ENCODE results near the gene ARAF. TPM values are rescaled to one million over a fixed set of nuclear protein-coding genes. Genes with fewer than 3 reads are reported as not detected.

ARAF gene
- polyA plus RNA-seq, 3 donors, result 49.7 to 105 (median 68.6) TPM

DNA sequence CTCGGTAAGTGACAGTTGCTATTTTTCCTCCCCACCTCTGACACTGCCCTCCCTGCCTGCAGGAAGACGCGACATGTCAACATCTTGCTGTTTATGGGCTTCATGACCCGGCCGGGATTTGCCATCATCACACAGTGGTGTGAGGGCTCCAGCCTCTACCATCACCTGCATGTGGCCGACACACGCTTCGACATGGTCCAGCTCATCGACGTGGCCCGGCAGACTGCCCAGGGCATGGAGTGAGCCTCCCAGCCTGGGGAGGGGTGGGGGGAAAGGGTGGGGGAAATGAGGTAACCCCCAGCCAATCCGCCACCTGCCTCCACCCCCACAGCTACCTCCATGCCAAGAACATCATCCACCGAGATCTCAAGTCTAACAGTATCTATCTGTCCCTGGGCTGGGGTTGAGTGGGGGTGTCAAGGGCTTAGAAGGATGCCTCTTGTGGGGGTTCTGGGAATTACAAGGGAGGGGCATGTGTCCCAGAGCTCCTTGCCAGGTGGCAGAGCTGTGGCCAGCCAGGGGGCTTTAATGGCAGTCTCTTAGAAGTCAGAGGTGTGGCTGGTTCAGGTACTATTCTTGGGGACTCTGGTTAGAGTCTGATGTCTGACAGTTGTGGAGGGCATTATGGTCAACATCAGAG lies 7.8 kb downstream of the ARAF start:
- Histone ChIP-seq H3K36me3 (replicated peaks in 1 of 2; ENCODE audit: control insufficient read depth in 1 of 2, insufficient read depth in 2 of 2, low read length in 2 of 2) (peaks cover 60 to 73% of the 10 kb centered on the region in 2 donors), H3K4me3 (replicated peaks in 1 of 3; ENCODE audit: low read depth in 2 of 3, low read length in 3 of 3) (no peak overlapping the region), H3K4me1 (ENCODE audit: control insufficient read depth in 1 of 2, insufficient read depth in 2 of 2, low read length in 2 of 2) (peaks cover 17 to 22% of the 10 kb centered on the region in 2 donors), H3K9ac (ENCODE audit: insufficient read depth, low read length, poor library complexity, severe bottlenecking) (no peak overlapping the region), H3K9me3 (replicated peaks in 1 of 2; ENCODE audit: control insufficient read depth in 1 of 2, insufficient read depth in 1 of 2, low read length in 2 of 2) (no peaks in the 10 kb centered on the region), H3K4me2 (replicated peaks; ENCODE audit: extremely low read depth, low read length, poor library complexity, severe bottlenecking) (no peak overlapping the region), H3K79me2 (ENCODE audit: insufficient read depth, low read length) (peaks cover 11% of the 10 kb centered on the region), H3K27me3 (ENCODE audit: control insufficient read depth in 2 of 2, insufficient read depth in 2 of 2, low read length in 2 of 2) (peaks cover 0 to 6% of the 10 kb centered on the region in 2 donors), H2AFZ (ENCODE audit: insufficient read depth, low read depth, low read length, poor library complexity, severe bottlenecking) (no peak overlapping the region), H3K27ac (ENCODE audit: low read depth in 1 of 2, low read length in 2 of 2) (no peak overlapping the region), H4K20me1 (ENCODE audit: insufficient read depth, low read length) (peaks cover 5% of the 10 kb centered on the region)
- Mint-ChIP-seq H3K9me3 (peaks cover 0 to 12% (median 5%) of the 10 kb centered on the region in 7 donors), H3K27me3 (ENCODE audit: low read depth in 3 of 3) (peaks cover 8 to 18% (median 9%) of the 10 kb centered on the region in 3 donors), H3K4me1 (peaks cover 25% of the 10 kb centered on the region), H3K36me3 (peaks cover 72 to 75% of the 10 kb centered on the region in 2 donors), H3K4me3 (no peak overlapping the region), H3K27ac (peak overlapping the region in 3 of 7 donors; percentile 40 to 73 (median 50))
- TF ChIP-seq, protein P1, sequence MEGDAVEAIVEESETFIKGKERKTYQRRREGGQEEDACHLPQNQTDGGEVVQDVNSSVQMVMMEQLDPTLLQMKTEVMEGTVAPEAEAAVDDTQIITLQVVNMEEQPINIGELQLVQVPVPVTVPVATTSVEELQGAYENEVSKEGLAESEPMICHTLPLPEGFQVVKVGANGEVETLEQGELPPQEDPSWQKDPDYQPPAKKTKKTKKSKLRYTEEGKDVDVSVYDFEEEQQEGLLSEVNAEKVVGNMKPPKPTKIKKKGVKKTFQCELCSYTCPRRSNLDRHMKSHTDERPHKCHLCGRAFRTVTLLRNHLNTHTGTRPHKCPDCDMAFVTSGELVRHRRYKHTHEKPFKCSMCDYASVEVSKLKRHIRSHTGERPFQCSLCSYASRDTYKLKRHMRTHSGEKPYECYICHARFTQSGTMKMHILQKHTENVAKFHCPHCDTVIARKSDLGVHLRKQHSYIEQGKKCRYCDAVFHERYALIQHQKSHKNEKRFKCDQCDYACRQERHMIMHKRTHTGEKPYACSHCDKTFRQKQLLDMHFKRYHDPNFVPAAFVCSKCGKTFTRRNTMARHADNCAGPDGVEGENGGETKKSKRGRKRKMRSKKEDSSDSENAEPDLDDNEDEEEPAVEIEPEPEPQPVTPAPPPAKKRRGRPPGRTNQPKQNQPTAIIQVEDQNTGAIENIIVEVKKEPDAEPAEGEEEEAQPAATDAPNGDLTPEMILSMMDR (IDR thresholded peaks at IDR 0.05), result peak; percentile 63
- DNase-seq, result peak in 2 of 3 donors; percentile 17 to 36
- 100% methylated on average over 4 of the region's 13 CpGs for WGBS (ENCODE audit: insufficient coverage)
- intact Hi-C loops (cut with micrococcal nuclease), result no loop called here

DNA sequence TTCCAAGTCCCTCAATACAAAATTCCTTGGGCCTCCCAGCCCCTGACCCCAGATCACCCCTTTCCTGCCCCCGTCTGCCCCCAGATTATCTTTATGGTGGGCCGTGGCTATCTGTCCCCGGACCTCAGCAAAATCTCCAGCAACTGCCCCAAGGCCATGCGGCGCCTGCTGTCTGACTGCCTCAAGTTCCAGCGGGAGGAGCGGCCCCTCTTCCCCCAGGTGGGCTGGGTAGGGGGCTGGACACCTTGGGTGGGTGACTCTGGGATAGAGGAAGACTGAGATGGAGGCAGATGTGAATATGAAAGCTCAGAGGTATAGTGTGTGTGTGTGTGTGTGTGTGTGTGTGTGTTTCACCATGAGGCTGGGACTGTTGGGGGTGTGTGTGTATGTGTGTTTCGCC lies 9.8 kb downstream of the ARAF start:
- no peaks in the 10 kb centered on the region for H4K20me1 ChIP-seq (ENCODE audit: insufficient read depth, low read length)
- no CpG with 5 or more reads among the region's 8 CpGs for WGBS (ENCODE audit: insufficient coverage)
- TF ChIP-seq, protein P1 (IDR thresholded peaks at IDR 0.05), result no peak
- no peak overlapping the region for H3K27ac ChIP-seq (ENCODE audit: low read depth in 1 of 2, low read length in 2 of 2)
- intact Hi-C loops (cut with micrococcal nuclease), result no loop called here
- peaks cover 0 to 13% of the 10 kb centered on the region in 2 donors for H3K27me3 ChIP-seq (ENCODE audit: control insufficient read depth in 2 of 2, insufficient read depth in 2 of 2, low read length in 2 of 2)
- Mint-ChIP-seq H3K9me3 (peaks cover 0 to 12% (median 5%) of the 10 kb centered on the region in 7 donors), H3K4me3 (no peak overlapping the region), H3K27me3 (ENCODE audit: low read depth in 3 of 3) (peaks cover 8 to 22% (median 17%) of the 10 kb centered on the region in 3 donors), H3K27ac (peak overlapping the region in 3 of 7 donors; percentile 13 to 79 (median 58)), H3K4me1 (peaks cover 19% of the 10 kb centered on the region), H3K36me3 (peaks cover 60 to 62% of the 10 kb centered on the region in 2 donors)
- H3K9ac ChIP-seq (ENCODE audit: insufficient read depth, low read length, poor library complexity, severe bottlenecking), result no peak overlapping the region
- DNase-seq, result no peak
- H3K4me2 ChIP-seq (replicated peaks; ENCODE audit: extremely low read depth, low read length, poor library complexity, severe bottlenecking), result no peak overlapping the region
- H3K36me3 ChIP-seq (replicated peaks in 1 of 2; ENCODE audit: control insufficient read depth in 1 of 2, insufficient read depth in 2 of 2, low read length in 2 of 2), result peaks cover 49 to 60% of the 10 kb centered on the region in 2 donors
- peaks cover 4% of the 10 kb centered on the region for H3K79me2 ChIP-seq (ENCODE audit: insufficient read depth, low read length)
- H3K4me3 ChIP-seq (replicated peaks in 1 of 3; ENCODE audit: low read depth in 2 of 3, low read length in 3 of 3), result no peak overlapping the region
- peaks cover 16 to 29% of the 10 kb centered on the region in 2 donors for H3K4me1 ChIP-seq (ENCODE audit: control insufficient read depth in 1 of 2, insufficient read depth in 2 of 2, low read length in 2 of 2)
- no peaks in the 10 kb centered on the region for H3K9me3 ChIP-seq (replicated peaks in 1 of 2; ENCODE audit: control insufficient read depth in 1 of 2, insufficient read depth in 1 of 2, low read length in 2 of 2)
- H2AFZ ChIP-seq (ENCODE audit: insufficient read depth, low read depth, low read length, poor library complexity, severe bottlenecking), result no peak overlapping the region

Measured in CD14-positive monocyte (primary cell).